Testis (tissue), 2 donors: Measurements from ENCODE around the gene ATP23.

Source experiments
- POLR2A ChIP-seq: fragments of 450-650 bp; IDR thresholded peaks from one replicate; pipeline ENCODE4 v1.6.1; 2017; ENCODE audit warnings: antibody characterized with exemption, mild to moderate bottlenecking, moderate library complexity
- TF ChIP-seq, protein P1 (sequence below), 3 experiments: fragments of 450-650 bp in 2 of 3; fragments of 200-600 bp in 1 of 3; sonication (generic) in 1 of 3; IDR thresholded peaks; one replicate each; pipeline ENCODE4 v1.5.1; 2016 to 2019; ENCODE audit warnings: antibody characterized with exemption in 3 of 3, mild to moderate bottlenecking in 2 of 3, moderate library complexity in 1 of 3

- no peak for TF ChIP-seq POLR2A
- TF ChIP-seq, protein P1, sequence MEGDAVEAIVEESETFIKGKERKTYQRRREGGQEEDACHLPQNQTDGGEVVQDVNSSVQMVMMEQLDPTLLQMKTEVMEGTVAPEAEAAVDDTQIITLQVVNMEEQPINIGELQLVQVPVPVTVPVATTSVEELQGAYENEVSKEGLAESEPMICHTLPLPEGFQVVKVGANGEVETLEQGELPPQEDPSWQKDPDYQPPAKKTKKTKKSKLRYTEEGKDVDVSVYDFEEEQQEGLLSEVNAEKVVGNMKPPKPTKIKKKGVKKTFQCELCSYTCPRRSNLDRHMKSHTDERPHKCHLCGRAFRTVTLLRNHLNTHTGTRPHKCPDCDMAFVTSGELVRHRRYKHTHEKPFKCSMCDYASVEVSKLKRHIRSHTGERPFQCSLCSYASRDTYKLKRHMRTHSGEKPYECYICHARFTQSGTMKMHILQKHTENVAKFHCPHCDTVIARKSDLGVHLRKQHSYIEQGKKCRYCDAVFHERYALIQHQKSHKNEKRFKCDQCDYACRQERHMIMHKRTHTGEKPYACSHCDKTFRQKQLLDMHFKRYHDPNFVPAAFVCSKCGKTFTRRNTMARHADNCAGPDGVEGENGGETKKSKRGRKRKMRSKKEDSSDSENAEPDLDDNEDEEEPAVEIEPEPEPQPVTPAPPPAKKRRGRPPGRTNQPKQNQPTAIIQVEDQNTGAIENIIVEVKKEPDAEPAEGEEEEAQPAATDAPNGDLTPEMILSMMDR (IDR thresholded peaks at IDR 0.05): no peak
Measured at GRCh38 chr12:57940052-57940914, 1.1 kb upstream of the ATP23 start.
